HS-5 (cell line): ENCODE data around the gene BAZ2B.
A peak's percentile ranks its signal among the peaks of the same experiment; 100 is the strongest.

Experiments used
- DNase-seq: peaks from one replicate; pipeline ENCODE4 v3.0.0-alpha.2; 2012; ENCODE audit warnings: low read depth

BAZ2B gene

DNA sequence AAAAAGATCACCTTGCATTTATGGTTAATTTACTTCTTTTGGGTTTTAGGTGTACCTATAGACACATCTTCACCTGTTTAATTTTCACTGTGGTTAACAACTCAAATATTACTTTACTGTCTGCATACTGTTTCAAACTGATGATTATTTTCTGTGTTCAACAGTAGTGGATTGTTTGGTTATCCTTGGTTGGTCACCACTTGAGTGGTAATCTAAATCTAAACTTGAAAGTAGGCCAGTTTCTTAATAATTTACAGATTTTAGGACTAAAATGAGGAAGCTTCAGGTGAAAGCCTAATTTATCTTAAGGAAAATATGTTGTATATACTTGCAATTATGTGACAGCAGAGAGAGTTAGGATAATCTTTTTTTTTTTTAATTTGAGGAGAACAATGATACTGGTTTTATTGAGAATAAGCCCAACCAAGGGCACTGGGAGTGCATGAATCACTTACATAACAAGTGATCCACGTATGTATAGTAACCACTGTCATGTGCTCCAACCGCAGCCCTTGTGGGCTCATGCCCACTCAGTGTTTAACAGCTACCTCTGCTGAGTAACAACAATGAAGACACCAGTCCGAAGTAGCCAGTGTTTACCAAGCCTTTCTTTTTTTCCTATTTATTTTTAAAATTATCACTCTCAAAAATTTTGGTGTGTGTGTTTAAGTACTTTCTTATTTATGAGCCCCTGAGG, 298.8 kb downstream of the BAZ2B start:
- DNase-seq: no peak

DNA sequence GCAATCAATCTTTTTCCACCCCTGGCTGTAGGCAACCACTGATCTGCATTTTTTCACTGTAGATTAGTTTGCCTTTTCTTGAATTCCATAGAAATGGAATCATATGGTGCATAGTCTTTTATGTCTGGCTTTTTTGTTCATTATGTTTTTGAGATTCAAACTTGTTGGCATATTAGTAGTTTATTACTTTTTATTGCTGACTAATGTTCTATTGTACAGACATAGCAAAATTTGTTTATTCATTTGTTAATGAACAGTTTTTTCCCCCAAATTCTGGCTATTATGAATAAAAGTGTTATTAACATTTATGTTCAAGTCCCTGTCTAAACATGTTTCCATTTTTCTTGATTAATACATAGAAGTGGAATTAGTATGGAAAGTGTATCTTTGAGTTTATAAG, 308.4 kb downstream of the BAZ2B start:
- no peak for DNase-seq

DNA sequence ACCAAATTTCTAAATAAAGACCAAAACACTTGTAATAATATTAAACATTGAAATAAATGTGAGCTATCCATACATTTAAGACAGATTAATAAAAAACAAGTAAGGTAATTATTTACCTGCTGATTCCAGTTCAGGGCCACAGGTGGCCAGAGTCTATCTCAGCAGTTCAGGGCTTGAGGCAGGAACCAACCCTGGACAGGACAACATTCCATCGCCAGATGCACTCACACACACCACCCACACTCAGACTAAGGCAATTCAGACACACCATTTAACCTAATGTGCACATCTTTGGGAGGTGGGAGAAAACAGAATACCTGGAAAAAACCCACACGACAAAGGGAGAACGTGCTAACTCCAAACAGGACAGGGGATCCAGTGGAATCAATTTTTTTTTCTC, 315.8 kb downstream of the BAZ2B start:
- no peak for DNase-seq

DNA sequence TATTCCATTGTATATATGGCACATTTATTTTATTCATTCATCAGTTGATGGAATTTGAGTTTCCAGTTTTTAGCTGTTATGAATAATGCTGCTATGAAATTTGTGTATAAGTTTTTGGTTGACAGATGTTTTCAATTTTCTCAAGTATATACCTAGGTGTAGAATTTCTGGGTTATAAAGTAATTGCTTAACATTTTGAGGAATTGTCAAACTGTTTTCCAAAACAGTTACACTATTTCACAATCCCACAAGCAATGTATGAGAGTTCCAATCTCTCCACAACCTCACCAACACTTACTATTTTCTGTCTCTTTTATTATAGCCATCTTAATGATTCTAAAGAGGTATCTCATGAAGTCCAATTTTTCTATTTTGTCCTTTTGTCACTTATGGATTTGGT, 317.4 kb downstream of the BAZ2B start:
- DNase-seq: no peak

DNA sequence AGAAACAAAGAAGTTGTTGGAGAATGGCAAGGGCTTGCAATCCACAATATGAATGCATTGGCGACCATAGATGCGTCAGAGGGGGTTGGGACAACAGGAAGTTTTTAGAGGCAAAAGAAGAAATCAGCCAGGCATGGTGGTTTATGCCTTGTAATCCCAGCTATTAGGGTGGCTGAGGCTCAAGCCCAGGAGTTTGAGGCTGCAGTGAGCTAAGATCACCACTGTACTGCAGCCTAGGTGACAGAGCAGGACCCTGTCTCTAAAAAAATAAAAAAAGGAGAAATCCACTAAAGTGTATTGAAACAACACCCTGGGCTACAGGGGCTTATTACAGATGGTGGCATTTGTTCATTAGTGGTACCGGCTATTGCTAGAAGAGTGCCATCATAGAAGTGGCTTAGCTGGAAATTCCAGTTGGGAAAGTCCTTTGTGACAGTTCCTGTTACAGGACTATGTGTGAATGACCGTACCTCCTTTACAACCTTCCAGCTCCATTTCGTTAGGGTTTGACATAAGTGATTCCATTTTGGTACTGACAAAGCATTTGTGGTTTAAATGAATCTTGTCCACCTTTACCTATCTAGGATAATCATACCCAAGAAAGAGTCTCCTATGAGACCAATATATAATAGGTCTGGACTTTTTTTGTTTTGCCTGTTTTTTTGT, 319.2 kb downstream of the BAZ2B start:
- DNase-seq: no peak

DNA sequence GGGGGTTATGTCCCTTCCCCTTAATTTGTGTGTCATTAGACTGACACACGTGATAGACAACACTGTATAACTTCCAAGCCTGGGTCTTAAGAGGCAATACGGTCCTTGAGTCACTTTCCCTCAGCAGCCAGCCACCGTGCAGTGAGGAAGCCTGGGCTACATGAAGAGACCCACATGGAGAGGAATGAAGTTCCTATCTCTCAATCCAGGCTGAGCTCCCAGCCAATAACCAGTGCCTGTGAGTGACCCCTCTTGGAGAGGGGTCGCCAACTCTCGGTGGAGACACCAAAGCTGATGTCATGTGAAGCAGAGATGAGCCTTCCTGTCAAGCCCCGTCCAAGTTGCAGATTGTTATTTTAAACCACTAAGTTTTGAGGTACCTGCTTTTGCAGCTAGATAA, 324.2 kb downstream of the BAZ2B start:
- no peak for DNase-seq

DNA sequence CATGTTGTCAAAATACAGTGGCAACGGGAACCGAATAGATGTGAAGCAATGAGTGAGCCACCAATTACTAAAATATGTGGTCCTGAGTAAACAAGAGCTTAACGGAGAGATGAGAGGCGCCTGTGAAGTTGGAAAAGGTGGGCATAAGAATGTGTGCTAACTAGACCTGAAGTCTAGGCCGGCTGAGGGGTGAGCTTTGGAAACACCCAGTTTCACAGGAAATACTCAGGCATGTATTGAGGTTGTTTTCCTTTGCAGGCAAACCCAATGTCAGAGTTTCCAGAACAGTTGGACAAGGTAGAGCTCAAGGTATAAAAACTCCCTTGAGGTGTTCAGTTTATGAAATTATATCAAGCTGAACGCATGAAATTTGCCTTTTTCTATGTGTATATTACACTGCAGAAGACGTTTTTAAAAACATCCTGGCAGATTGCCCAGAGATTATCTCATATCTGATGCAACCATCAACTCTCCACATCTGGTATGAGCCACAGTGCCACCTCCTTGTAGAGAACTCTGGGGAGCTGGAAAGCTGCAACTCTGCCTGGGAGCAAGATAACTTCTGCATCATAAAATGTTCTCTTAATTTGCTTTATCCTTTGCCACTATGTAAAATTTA, 325.9 kb downstream of the BAZ2B start:
- peak; percentile 81 for DNase-seq

DNA sequence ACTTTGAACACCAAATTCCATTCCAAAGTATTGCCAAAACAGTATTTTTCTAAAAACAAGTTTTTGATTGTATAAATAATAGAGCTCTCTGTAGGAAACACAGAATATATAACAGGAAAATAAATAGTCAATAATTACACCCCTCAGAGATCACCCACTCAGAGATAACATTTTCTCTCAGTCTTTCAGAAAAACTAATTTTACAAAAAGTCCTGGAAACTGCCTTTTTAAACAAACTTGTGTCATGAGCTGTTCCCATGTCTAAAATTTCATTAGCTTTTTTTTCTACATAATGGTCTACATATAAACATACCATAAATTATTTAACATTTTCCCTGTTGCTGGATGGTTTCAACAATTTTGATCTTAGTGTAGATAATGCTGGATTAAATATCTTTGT, 328.6 kb downstream of the BAZ2B start:
- no peak for DNase-seq

DNA sequence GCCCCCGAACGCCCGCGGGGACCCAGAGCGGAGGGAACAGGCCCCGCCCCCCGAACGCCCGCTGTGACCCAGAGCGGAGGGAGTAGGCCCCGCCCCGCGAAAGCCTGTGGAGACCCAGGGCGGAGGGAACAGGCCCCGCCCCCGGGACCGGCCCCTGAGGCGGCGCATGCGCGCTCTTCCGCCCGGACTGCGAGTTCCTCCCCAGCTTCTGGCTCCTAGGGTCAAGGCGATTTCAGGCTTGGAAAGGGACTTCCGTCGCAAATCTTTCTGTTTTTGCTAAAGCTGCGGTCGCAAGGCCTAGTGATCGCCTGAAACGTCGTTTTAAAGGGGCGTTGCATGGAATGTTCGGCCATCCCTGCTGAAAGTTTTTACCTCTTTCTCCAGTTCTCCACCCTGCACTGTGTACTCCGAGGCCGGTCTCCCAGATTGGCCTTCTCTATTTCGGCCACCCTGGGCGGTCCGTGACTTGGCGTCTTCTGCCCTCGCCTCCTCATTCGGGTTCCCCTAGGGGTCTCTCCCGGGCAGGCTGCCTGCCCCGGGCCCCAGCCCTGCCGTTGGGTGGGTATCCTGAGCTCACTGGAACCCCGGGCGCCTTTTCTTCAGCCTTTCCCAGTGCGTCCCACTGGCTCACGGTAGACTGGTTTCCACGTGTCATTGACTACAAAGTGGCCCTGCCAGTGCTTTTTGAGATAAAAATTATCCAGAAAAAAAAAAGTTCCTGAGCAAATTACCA, 329.5 kb downstream of the BAZ2B start:
- DNase-seq: peak; percentile 83

DNA sequence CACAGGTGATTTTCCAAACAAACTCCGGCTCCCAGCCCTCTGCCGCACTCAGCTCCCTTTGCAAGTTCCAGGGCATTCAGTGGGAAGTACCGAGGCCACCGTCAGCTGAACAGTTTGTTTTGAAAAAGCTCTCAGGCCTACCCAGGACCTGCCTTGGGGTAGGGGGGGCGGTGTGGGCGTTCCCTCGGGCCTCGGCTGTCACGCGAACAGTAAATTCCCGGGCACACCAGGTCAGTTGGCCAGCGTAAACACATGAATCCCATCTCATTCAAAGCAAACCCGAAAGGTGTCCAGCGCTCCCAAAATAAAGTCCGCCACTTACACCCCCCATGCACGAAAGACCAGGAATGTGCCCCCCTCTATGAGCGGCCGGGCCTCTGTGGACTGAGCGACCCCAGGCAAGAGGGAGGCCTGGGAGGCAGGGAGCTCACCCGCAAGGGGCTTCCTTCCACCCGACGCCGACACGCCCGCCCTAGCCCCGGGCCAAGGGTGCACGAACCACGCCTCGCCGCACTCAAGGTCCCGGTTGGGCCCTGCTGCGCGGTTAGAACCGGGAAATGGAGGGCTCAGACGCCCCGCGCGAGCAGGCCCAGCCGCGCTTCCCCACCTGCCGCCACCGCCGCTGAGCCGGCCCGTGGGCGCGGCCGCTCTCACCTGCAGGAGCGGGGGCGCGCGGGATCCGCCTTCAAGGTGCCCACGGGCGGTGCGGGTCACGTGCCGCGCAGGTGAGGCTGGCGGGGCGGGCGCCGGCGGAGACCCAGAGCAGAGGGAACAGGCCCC, 330.2 kb downstream of the BAZ2B start, which contains the start of gene WDSUB1:
Gene WDSUB1 (minus strand): TSS at position 775 of the 780 bp plus-strand sequence. CDS start 3,634 bp downstream, outside the sequence.
- DNase-seq: no peak

DNA sequence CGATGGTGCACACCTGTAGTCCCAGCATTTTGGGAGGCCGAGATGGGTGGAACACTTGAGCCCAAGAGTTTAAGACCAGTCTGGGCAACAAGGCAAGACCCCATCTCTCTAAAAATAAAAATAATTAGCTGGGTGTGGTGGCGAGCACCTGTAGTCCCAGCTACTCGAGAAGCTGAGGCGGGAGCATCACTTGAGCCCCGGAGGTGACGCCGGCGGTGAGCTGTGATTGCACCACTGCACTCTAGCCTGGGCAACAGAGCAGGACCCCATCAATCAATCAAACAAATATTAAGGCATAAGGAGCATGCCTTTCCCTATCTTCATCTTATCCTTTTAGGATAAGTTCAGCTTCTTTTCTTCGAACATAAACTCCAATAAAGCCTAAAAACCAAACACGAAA, 330.9 kb downstream of the BAZ2B start:
- DNase-seq: no peak

DNA sequence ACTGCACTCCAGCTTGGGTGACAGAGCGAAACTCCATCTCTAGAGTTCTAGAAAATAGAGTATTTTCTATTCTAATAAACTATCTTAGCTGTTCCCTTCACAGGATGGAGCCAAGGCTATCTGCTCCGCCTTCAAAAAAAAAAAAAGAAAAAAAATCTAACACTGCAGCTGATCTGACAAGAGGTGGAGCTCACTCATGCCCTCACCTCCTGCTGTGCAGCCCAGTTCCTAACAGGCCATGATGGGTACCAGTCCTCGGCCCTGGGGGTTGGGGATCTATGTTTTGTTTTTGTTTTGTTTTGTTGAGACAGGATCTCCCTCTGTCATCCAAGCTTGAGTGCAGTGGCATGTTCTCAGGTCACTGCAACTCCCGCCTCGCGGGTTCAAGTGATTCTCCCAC, 332.8 kb downstream of the BAZ2B start:
- DNase-seq: no peak

DNA sequence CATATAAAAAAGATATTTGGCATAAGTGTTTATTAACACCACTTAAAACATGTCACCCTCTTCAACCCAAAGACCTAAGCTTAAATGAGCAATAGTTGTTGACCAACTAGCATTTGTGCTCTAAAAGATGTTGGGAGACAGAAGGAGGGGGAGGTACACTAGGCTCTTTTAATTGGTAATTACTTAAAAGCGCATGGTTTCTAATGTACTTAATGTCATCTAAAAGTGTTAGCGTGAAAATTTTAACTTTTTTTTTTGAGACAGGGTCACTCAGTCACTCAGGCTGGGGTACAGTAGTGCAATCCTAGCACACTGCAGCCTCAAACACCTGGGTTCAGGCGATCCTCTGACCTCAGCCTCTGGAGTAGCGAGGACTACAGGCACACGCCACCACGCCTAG, 335.3 kb downstream of the BAZ2B start:
- DNase-seq: no peak

DNA sequence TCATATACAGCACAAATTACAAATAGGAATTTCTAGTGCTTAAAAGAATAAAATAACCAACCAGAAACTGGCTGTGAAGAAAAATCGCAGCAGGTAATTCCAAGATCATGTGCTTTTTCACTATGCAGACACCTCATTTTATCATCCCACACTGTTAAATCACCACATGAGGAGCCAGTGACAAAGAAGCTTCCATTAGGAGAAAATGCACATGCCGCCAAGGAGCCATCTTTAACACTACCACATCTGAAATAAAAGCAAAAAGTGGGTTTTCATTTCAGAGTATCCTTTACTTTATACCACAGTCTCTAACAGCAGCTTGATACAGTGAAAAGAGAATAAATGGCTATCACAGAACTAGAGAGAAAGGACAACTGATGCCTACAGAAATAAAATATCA, 336.6 kb downstream of the BAZ2B start:
- no peak for DNase-seq

DNA sequence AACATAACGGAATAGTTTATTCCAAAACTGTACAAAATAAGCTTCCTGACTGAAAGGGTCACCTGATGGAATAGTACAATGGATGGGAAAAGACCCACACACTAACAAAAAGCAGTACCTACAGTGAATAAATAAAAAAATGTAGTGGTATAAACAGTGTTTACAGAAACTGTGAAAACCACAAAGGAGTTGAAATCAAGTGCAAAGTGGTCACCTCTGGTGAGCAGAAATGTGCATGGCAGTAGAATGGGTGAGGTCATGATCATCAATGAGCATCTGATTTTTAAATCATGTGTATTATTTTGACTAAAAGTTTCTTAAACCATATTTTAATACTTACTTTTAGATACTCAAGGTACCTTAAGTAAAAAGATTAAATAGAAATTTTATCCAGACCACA, 341.2 kb downstream of the BAZ2B start:
- no peak for DNase-seq

DNA sequence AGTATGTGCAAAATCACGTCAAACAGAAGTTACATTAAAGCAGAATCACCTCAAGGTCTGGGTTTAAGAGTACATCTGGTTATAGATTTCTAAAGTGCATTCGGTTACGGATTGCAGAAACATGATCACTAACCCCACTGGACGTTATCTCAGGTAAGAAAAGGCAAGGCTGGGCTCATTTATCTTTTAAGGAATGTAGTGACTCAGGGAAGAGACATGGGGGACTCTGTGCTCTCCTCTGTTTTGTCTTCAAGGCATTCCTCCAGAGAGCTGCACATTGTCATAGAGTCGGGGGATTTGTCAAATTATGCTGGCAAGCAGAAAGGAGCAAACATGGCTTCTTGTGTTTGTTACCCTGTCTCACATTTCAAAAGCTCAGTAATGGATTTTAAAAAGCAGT, 344.2 kb downstream of the BAZ2B start:
- no peak for DNase-seq

DNA sequence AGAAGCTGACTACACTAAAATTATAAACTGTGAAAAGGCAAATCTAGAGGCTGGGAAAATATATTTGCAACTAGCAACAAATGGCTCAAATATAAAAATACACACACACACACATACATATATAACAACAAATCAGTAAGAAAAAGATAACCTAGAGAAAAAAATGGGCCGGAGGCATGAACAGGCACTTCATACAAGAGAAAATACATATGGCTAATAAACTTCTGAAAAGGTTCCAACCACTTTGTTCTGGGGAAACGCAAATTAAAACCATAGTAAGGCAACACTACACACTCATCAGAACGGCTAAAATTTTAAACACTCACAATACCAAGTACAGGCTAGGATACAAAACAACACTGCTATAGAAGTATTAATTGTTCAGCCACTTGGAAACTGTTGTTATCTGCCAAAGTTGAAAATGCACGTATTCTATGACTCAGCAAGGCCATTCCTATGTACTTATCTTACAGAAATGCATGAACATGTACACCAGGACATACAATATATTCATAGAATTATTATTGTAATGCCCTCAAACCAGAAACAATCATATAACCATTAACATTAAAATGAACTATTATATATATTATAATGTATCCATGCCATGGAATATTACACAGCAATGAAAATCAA, 345.5 kb downstream of the BAZ2B start:
- no peak for DNase-seq
